NOMO-1 (cell line): ENCODE measurements around the gene ARRDC5.
A peak's percentile ranks its signal among the peaks of the same experiment; 100 is the strongest.
"Not testable (repeated sequence)": the region's sequence is repeated elsewhere in the genome, so short reads cannot be mapped to it uniquely, and the experiment has no call there.

Experiments
- DNase-seq, 2 experiments: peaks; one replicate each; lab custom pipeline; 2025; ENCODE audit not compliant: unreplicated experiment in 2 of 2; lab: John Stamatoyannopoulos, UW

Gene ARRDC5

GRCh38 chr19:4871711-4872110 lies 31.0 kb downstream of the ARRDC5 start:
- DNase-seq: no peak

GRCh38 chr19:4870025-4870700 lies 32.5 kb downstream of the ARRDC5 start:
- peak; percentile 93 for DNase-seq

GRCh38 chr19:4868286-4868834 lies 34.3 kb downstream of the ARRDC5 start:
- DNase-seq: no peak

GRCh38 chr19:4867534-4868285 lies 35.0 kb downstream of the ARRDC5 start, which contains the start of gene PLIN3:
Gene PLIN3 (minus strand): TSS chr19:4867667. CDS start chr19:4861394, 6,273 bp downstream.
- peak; percentile 80 to 90 for DNase-seq

- DNase-seq: peak; percentile 18 to 38
Measured at GRCh38 chr19:4866595-4867424, 35.9 kb downstream of the ARRDC5 start.

- DNase-seq: no peak
Measured at GRCh38 chr19:4861147-4861546, 41.5 kb downstream of the ARRDC5 start.

- DNase-seq: no peak
Measured at GRCh38 chr19:4859697-4860096, 43.0 kb downstream of the ARRDC5 start.

GRCh38 chr19:4856468-4856867 lies 46.2 kb downstream of the ARRDC5 start:
- not testable (repeated sequence) for DNase-seq

- DNase-seq: not testable (repeated sequence)
Measured at GRCh38 chr19:4853506-4853905, 49.2 kb downstream of the ARRDC5 start.

GRCh38 chr19:4852484-4852883 lies 50.2 kb downstream of the ARRDC5 start:
- no peak for DNase-seq

GRCh38 chr19:4851551-4852290 lies 51.0 kb downstream of the ARRDC5 start:
- DNase-seq: no peak

- DNase-seq: no peak
Measured at GRCh38 chr19:4849019-4849418, 53.7 kb downstream of the ARRDC5 start.

GRCh38 chr19:4847190-4847973 lies 55.3 kb downstream of the ARRDC5 start:
- no peak for DNase-seq

- DNase-seq: not testable (repeated sequence)
Measured at GRCh38 chr19:4845975-4846374, 56.7 kb downstream of the ARRDC5 start.

GRCh38 chr19:4844348-4845179 lies 58.1 kb downstream of the ARRDC5 start:
- DNase-seq: no peak

GRCh38 chr19:4843647-4843965 lies 59.1 kb downstream of the ARRDC5 start:
- no peak for DNase-seq
